Activated CD8-positive, alpha-beta T cell treated with anti-CD3 and anti-CD28 coated beads for 36 hours (primary cell): ENCODE results near the gene MAF. TPM values are rescaled to one million over a fixed set of nuclear protein-coding genes. Genes with fewer than 3 reads are reported as not detected.

Experiments used
- ATAC-seq: fragments of 200-7000 bp; cut with Tn5 transposase; one replicate; pipeline ENCODE4 v1.10.0; 2021; ENCODE audit warnings: mild to moderate bottlenecking, moderate library complexity
- CTCF ChIA-PET: fragments of 350-600 bp; sonication (Branson Sonifier 250); formaldehyde crosslinking; loops from one replicate; lab custom pipeline; 2021; ENCODE audit warnings: antibody characterized with exemption; lab: Charles Lee
- POLR2A ChIA-PET: fragments of 350-600 bp; sonication (Branson Sonifier 250); formaldehyde crosslinking; loops from one replicate; lab custom pipeline; 2021; ENCODE audit warnings: antibody characterized with exemption; lab: Charles Lee
- DNase-seq: peaks from one replicate; pipeline ENCODE4 v3.0.0-alpha.2; 2020
- H3K27ac Mint-ChIP-seq: one replicate; pipeline ENCODE4 v1.8.0; 2021; ENCODE audit warnings: mild to moderate bottlenecking, mixed read lengths
- H3K27me3 Mint-ChIP-seq: one replicate; pipeline ENCODE4 v1.8.0; 2021; ENCODE audit warnings: mixed read lengths
- H3K36me3 Mint-ChIP-seq: one replicate; pipeline ENCODE4 v1.8.0; 2021; ENCODE audit warnings: low read depth, mixed read lengths
- H3K4me1 Mint-ChIP-seq: one replicate; pipeline ENCODE4 v1.8.0; 2021; ENCODE audit warnings: low read depth, mixed read lengths
- H3K4me3 Mint-ChIP-seq: one replicate; pipeline ENCODE4 v1.8.0; 2021; ENCODE audit warnings: mild to moderate bottlenecking, moderate library complexity, mixed read lengths
- H3K9me3 Mint-ChIP-seq: one replicate; pipeline ENCODE4 v1.8.0; 2021; ENCODE audit warnings: mixed read lengths
- CTCF ChIP-seq: fragments of 200-600 bp; IDR thresholded peaks from one replicate; pipeline ENCODE4 v1.8.0; 2022; ENCODE audit warnings: antibody characterized with exemption, mild to moderate bottlenecking
- intact Hi-C: fragments of 100-400 bp; cut with micrococcal nuclease; formaldehyde crosslinking; loops from one replicate; pipeline ENCODE4 v1.10.0; 2022
- total RNA-seq, 2 experiments: library from RNA; stranded (reverse); gene quantifications; one replicate each; pipeline ENCODE4 v1.2.3, GENCODE V29; 2021

The MAF gene
- total RNA-seq, 2 experiments from 2014 or later, result 17.4 to 18.6 TPM

DNA sequence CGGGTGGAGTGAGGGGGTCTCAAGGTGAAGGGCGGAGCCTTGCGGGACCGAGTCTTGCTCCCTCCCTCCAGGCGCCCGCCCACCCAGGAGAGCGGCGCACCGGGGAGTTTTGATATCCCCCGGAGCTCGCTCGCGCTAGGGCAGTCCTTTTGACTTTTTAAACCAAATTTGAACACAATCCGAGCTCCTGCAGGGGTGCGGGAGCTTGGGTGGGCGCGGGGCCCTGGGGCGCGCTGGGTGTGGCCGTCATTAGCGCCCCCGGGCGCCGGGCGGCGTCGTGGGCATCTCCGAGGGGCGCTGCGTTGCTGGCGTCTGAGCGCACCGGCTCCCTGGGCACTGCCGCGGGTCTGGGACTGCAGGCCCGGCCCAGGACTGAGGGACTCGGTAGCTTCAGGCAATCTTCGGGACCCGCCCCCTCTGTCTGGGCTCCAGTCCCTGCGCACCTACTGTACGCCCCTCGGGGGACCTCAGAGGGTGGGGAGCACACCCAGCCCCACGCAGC lies 10.9 kb downstream of the MAF start:
- CTCF ChIA-PET, result interaction anchor here (1.2 kb wide), 1 partner anchor 12 kb away, joined by 3 read pairs; no protein-coding TSS in a partner anchor
- H3K4me3 Mint-ChIP-seq, result peak overlapping the region; percentile 42
- H3K27ac Mint-ChIP-seq, result peak overlapping the region; percentile 27
- ATAC-seq, result peak; percentile 24
- DNase-seq, result no peak
- no peaks in the 10 kb centered on the region for H3K9me3 Mint-ChIP-seq
- no peaks in the 10 kb centered on the region for H3K4me1 Mint-ChIP-seq
- H3K27me3 Mint-ChIP-seq, result peaks cover 28% of the 10 kb centered on the region
- POLR2A ChIA-PET, result no interaction called here
- no peaks in the 10 kb centered on the region for H3K36me3 Mint-ChIP-seq
- intact Hi-C loops, result no loop called here
- TF ChIP-seq CTCF, result no peak

DNA sequence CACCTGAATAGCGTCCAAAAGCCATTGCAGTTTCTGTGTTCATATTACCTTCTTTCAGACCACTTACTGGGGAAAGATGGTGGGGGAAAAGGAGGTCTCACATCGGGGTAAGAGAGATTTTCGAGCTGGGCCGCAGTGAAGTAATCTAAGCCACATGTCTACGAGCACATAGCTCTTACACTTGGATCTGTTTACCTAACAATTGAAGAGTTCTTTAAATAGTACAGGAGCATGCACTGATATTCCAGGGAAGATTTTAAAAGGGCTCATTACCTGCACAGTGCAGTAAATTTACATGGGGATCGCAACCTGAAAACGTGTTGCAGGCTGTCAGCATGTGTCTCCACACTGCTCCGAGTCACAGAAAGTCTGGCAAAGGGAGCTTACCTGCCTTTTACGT lies 12.6 kb downstream of the MAF start:
- Mint-ChIP-seq H3K4me3 (no peak overlapping the region), H3K36me3 (no peaks in the 10 kb centered on the region), H3K9me3 (no peaks in the 10 kb centered on the region), H3K4me1 (no peaks in the 10 kb centered on the region), H3K27me3 (peaks cover 30% of the 10 kb centered on the region), H3K27ac (no peak overlapping the region)
- intact Hi-C loops, result no loop called here
- ATAC-seq, result no peak
- no peak for DNase-seq
- no peak for TF ChIP-seq CTCF
- ChIA-PET CTCF (no interaction called here), POLR2A (no interaction called here)

- DNase-seq, result no peak
- ChIA-PET CTCF (no interaction called here), POLR2A (no interaction called here)
- Mint-ChIP-seq H3K27ac (no peak overlapping the region), H3K4me3 (no peak overlapping the region), H3K9me3 (no peaks in the 10 kb centered on the region), H3K4me1 (no peaks in the 10 kb centered on the region), H3K36me3 (no peaks in the 10 kb centered on the region), H3K27me3 (peaks cover 29% of the 10 kb centered on the region)
- no peak for TF ChIP-seq CTCF
- no peak for ATAC-seq
- intact Hi-C loops, result no loop called here
These were observed 13.2 kb downstream of the MAF start for GRCh38 chr16:79587296-79587695.

GRCh38 chr16:79582789-79583188 lies 17.7 kb downstream of the MAF start:
- Mint-ChIP-seq H3K4me3 (no peak overlapping the region), H3K9me3 (no peaks in the 10 kb centered on the region), H3K27ac (no peak overlapping the region), H3K4me1 (no peaks in the 10 kb centered on the region), H3K36me3 (no peaks in the 10 kb centered on the region), H3K27me3 (peaks cover 17% of the 10 kb centered on the region)
- ChIA-PET CTCF (no interaction called here), POLR2A (no interaction called here)
- intact Hi-C loops, result no loop called here
- no peak for TF ChIP-seq CTCF
- ATAC-seq (no peak), DNase-seq (no peak)

GRCh38 chr16:79580453-79581191 lies 19.9 kb downstream of the MAF start:
- POLR2A ChIA-PET, result no interaction called here
- CTCF ChIA-PET, result no interaction called here
- H3K27me3 Mint-ChIP-seq, result peaks cover 18% of the 10 kb centered on the region
- no peak for TF ChIP-seq CTCF
- no peak overlapping the region for H3K4me3 Mint-ChIP-seq
- ATAC-seq, result no peak
- no peaks in the 10 kb centered on the region for H3K9me3 Mint-ChIP-seq
- no peaks in the 10 kb centered on the region for H3K36me3 Mint-ChIP-seq
- no peak overlapping the region for H3K27ac Mint-ChIP-seq
- DNase-seq, result no peak
- H3K4me1 Mint-ChIP-seq, result no peaks in the 10 kb centered on the region
- intact Hi-C loops, result no loop called here
